ENCODE results near the gene GGTLC1. TPM values are rescaled to one million over a fixed set of nuclear protein-coding genes. Genes with fewer than 3 reads are reported as not detected.
"Not testable (repeated sequence)": the region's sequence is repeated elsewhere in the genome, so short reads cannot be mapped to it uniquely, and the experiment has no call there.

Gene GGTLC1
- total RNA-seq, 1 donor from 2014 or later: not detected

DNA sequence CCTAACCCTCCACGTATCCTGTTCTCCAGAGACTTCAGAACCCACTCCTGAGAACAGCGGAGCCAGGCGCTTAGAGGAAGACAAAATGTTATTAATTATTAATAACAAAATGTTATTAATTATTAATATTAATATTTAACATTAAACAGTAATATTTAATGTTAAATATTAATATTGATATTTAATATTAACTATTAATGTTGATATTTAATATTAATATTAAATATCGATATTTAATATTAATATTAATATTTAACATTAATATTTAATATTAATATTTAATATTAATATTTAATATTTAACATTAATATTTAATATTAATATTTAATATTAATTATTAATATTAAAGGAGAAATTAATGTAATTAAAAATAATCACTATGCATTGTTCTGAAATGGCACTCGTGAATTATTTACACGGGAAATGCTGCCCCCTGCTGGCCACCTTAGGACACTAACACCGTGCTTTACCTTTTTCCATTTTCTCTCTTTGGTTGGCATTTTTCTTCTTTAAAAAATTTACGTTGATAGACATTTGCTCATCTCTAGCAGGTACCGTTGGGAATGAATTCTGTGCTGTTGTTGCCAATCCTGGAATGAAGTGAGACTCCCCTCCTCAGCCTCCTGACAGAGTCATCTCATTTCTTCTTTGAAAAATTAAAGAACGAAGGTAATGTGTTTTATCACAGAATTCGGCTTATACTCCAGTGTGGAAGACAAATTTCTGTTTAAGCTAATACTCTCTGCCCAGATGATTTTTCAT, 7.5 kb upstream of the GGTLC1 start:
- DNase-seq (ENCODE audit: low spot score): peak; percentile 69
- intact Hi-C loops (cut with DNase I): loop anchor here (5.0 kb wide), 2 partner anchors 64 to 329 kb away; no protein-coding TSS in a partner anchor

GRCh38 chr20:23995291-23995690, 6.7 kb upstream of the GGTLC1 start:
- intact Hi-C loops (cut with DNase I): loop anchor here (5.0 kb wide), 2 partner anchors 63 to 328 kb away; no protein-coding TSS in a partner anchor
- DNase-seq (ENCODE audit: low spot score): peak; percentile 41

GRCh38 chr20:23994001-23994633, 5.5 kb upstream of the GGTLC1 start:
- intact Hi-C loops (cut with DNase I): not testable (repeated sequence)
- DNase-seq (ENCODE audit: low spot score): peak; percentile 38

GRCh38 chr20:23993440-23993839, 4.9 kb upstream of the GGTLC1 start:
- DNase-seq (ENCODE audit: low spot score): peak; percentile 58
- intact Hi-C loops (cut with DNase I): not testable (repeated sequence)

DNA sequence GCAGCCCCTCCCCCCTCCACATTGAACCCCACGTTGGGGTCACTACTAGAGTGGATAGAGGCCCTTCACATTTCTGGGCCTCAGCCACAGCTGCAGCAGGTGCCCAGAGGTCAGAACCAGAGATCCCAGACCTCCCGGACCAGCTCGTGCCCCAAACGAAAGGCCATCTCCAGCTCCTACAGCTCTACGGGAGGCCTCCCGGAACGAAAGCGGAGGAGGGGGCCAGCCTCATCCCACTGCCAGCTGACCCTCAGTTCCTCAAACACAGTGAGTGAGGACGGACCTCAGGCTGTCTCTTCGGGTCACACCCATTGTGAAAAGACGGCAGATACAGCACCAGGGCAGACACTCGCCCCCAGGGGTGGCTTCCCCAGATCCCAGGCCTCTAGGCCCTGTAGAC, 1.7 kb upstream of the GGTLC1 start:
- intact Hi-C loops (cut with DNase I): not testable (repeated sequence)
- peak; percentile 53 for DNase-seq (ENCODE audit: low spot score)

GRCh38 chr20:23988966-23989365, 387 bp upstream of the GGTLC1 start:
- DNase-seq (ENCODE audit: low spot score): peak; percentile 20
- intact Hi-C loops (cut with DNase I): not testable (repeated sequence)

- intact Hi-C loops (cut with DNase I); DNase-seq (ENCODE audit: low spot score): not testable (repeated sequence)
These were observed 1.9 kb downstream of the GGTLC1 start for GRCh38 chr20:23986716-23987115.

- DNase-seq (ENCODE audit: low spot score): peak; percentile 65
- intact Hi-C loops (cut with DNase I): not testable (repeated sequence)
These were observed 2.3 kb downstream of the GGTLC1 start for GRCh38 chr20:23986310-23986709.

DNA sequence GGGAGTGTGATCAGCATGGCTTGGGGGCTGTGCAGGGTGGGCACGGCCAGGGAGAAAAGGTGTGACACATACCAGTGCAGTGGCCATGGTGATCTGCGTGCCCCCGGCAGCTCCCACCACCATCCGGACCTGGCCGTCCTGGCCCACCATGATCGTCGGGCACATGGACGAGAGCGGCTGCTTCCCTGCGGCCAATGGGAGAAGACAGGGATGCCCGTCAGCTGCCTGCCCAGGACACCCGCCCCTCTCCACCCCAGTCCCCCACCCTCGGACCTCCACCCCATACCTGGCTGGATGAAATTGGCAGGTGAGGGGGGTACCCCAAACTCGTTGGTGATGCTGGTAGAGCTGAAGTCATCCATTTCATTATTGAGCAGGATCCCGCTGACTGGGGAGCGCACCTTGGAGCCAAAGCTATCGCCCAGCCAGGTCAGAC, 2.8 kb downstream of the GGTLC1 start:
- peak; percentile 61 for DNase-seq (ENCODE audit: low spot score)
- intact Hi-C loops (cut with DNase I): not testable (repeated sequence)

DNA sequence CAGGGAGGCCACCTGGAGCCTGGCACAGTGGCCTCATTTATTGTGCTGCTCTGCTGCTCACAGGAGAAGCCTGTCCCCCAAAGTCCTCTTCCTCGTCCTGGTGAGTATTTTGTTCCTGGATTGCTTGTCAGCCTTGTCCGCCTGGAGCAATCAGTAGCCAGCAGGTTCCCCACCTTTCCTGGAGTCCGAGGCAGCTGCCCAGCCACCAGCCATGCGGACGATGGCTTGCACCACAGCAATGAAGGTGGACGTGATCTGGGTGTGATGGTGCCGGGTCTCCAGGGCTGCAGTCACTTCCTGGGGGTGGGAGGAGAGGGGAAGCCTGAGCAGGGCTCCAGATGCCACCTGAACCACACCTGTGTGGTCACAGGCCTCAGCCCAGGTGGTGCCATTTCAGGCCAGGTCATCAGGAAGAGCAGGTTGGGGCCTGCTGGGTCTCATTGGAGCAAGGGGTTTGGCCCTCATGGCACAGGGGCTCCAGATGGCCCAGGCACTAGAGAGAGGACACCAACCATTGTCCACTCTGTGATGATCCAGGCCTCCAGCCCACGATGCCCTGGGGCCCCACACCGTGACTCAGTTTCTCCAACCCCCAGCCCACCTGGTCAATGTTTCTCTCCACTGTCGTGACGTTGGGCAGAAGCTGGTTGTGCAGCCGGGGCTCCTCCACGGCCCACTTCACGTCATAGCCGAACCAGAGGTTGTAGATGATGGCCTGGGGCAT, 3.4 kb downstream of the GGTLC1 start:
- intact Hi-C loops (cut with DNase I): not testable (repeated sequence)
- peak; percentile 57 for DNase-seq (ENCODE audit: low spot score)

GRCh38 chr20:23984476-23985023, 4.0 kb downstream of the GGTLC1 start:
- intact Hi-C loops (cut with DNase I): not testable (repeated sequence)
- DNase-seq (ENCODE audit: low spot score): peak; percentile 65

DNA sequence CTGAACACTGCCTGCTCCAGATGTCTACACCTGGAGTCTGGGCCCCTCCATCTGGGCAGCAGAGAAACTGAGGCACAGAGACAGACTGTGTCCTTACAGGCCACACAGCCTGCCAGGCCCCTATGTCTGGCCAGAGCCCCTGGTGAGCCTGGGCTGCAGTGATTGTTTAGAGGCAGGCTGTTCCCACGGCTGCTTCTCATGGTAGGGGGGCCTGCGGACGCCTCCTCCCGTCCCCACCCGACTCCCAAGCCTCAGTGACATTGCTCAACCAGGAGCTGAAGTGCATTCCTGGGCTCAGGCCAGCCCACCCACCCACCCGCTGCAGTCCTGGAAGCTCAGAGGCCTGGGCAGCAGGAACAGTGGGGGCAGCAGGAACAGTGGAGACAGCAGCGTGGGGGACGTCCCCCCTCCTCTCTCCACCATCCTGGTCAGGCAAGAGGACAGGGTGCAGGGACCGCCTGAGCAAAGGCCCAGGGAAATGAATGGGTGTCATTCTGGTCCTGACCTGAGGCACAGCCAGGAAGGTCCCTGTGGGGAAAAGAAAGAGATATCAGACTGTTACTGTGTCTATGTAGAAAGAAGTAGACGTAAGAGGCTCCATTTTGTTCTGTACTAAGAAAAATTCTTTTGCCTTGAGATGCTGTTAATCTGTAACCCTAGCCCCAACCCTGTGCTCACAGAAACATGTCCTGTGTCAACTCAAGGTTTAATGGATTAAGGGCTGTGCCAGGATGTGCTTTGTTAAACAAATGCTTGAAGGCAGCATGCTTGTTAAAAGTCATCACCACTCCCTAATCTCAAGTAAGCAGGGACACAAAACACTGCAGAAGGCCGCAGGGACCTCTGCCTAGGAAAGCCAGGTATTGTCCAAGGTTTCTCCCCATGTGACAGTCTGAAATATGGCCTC, 6.2 kb downstream of the GGTLC1 start:
- DNase-seq (ENCODE audit: low spot score): peak; percentile 20

GRCh38 chr20:23981526-23981925, 7.1 kb downstream of the GGTLC1 start:
- intact Hi-C loops (cut with DNase I); DNase-seq (ENCODE audit: low spot score): not testable (repeated sequence)

More for the DNA sequence above, 6.2 kb downstream of the GGTLC1 start:
- intact Hi-C loops (cut with DNase I): not testable (repeated sequence)

DNA sequence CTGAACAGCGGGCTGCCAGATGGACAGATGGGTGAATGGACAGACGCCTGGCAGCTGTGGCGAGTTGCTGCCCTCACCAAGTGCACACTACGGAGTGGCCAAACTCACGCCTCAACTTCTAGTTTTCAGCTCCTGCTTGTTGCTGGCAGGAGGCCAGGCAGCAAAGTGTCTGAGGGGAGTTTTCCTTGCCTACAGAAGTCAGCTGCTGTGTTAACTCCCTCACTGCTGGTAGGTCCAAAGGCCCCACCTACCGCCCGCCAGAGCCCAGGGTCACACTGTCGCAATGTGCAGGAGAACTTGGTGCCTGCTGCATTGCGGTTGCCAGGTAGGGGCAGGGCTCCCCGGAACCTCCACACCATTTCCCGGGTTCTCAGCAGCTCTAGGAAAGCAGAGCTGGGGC, 7.6 kb downstream of the GGTLC1 start:
- intact Hi-C loops (cut with DNase I); DNase-seq (ENCODE audit: low spot score): not testable (repeated sequence)

- DNase-seq (ENCODE audit: low spot score); intact Hi-C loops (cut with DNase I): not testable (repeated sequence)
These were observed 8.4 kb downstream of the GGTLC1 start for GRCh38 chr20:23979899-23980811.

GRCh38 chr20:23979380-23979779, 9.2 kb downstream of the GGTLC1 start:
- intact Hi-C loops (cut with DNase I); DNase-seq (ENCODE audit: low spot score): not testable (repeated sequence)

GRCh38 chr20:23978457-23978856, 10.1 kb downstream of the GGTLC1 start:
- DNase-seq (ENCODE audit: low spot score); intact Hi-C loops (cut with DNase I): not testable (repeated sequence)

GRCh38 chr20:23974966-23975365, 13.6 kb downstream of the GGTLC1 start:
- DNase-seq (ENCODE audit: low spot score): no peak
- intact Hi-C loops (cut with DNase I): no loop called here
